HCT116 (cell line): ENCODE data around the gene TBCD. TPM values are rescaled to one million over a fixed set of nuclear protein-coding genes. Genes with fewer than 3 reads are reported as not detected.

Source experiments
- ATAC-seq: fragments of 200-7000 bp; cut with Tn5 transposase; 2 replicates; pipeline ENCODE4 v1.9.1; 2020; ENCODE audit warnings: mild to moderate bottlenecking, moderate library complexity
- BruUV-seq: library from RNA; stranded (reverse); fragments of 400-500 nt; replicated peaks from 2 replicates; lab custom pipeline; 2021; lab: Mats Ljungman, UMichigan
- CTCF ChIA-PET: fragments of 300-600 bp; sonication (Branson Sonifier 250); formaldehyde crosslinking; loops from one replicate; lab custom pipeline; 2021; ENCODE audit warnings: antibody characterized with exemption; lab: Charles Lee
- POLR2A ChIA-PET: fragments of 300-600, 350-600 bp; sonication (Branson Sonifier 250); formaldehyde crosslinking; loops from one replicate; lab custom pipeline; 2021; ENCODE audit warnings: antibody characterized with exemption; lab: Charles Lee
- RAD21 ChIA-PET, 2 experiments: fragments of 300-600 bp; sonication (Branson Sonifier 250); formaldehyde crosslinking; loops; one replicate each; lab custom pipeline; 2023; ENCODE audit warnings: low total read pairs in 2 of 2; ENCODE audit not compliant: uncharacterized antibody in 2 of 2, unreplicated experiment in 2 of 2, low non-redundant PET in 1 of 2; lab: Charles Lee
- DNase-seq: peaks from one replicate; pipeline ENCODE4 v3.0.0-alpha.2; 2010; ENCODE audit warnings: low read depth, low spot score
- H2AFZ ChIP-seq: fragments of 200-600 bp; shearing (Covaris generic), sonication (generic); 2 replicates; pipeline ENCODE4 v1.6.1; 2017; ENCODE audit warnings: low read depth, mixed run types, mixed read lengths, antibody characterized with exemption, low read length; ENCODE audit not compliant: poor library complexity, severe bottlenecking
- H3K27ac ChIP-seq: 2 replicates; pipeline ENCODE4 v1.5.1; 2012; ENCODE audit warnings: low read depth, low read length
- H3K27me3 ChIP-seq: fragments of 200-600 bp; sonication (generic); 2 replicates; pipeline ENCODE4 v1.6.1; 2016; ENCODE audit warnings: mixed run types, low read length, mixed read lengths; ENCODE audit not compliant: insufficient read depth
- H3K36me3 ChIP-seq, 2 experiments: fragments of 200-500 bp in 1 of 2; fragments of 200-600 bp in 1 of 2; sonication (Bioruptor generic) in 1 of 2; sonication (generic) in 1 of 2; 2 replicates each; pipeline versions ENCODE4 v1.5.1 to v1.6.1; 2014 to 2016; ENCODE audit warnings: low read length in 2 of 2, inconsistent platforms in 1 of 2, mixed read lengths in 1 of 2, mixed run types in 1 of 2; ENCODE audit not compliant: insufficient read depth in 2 of 2, control insufficient read depth in 1 of 2
- H3K4me1 ChIP-seq, 2 experiments: fragments of 200-600 bp in 1 of 2; sonication (generic) in 1 of 2; 2 replicates each; pipeline versions ENCODE4 v1.5.1 to v1.6.1; 2012 to 2017; ENCODE audit warnings: low read length in 2 of 2, inconsistent platforms in 1 of 2, mild to moderate bottlenecking in 1 of 2, mixed read lengths in 1 of 2, mixed run types in 1 of 2, moderate library complexity in 1 of 2; ENCODE audit not compliant: insufficient read depth in 2 of 2, control insufficient read depth in 1 of 2
- H3K4me2 ChIP-seq: fragments of 200-600 bp; sonication (generic); 2 replicates; pipeline ENCODE4 v1.6.1; 2017; ENCODE audit warnings: mixed run types, low read length, mixed read lengths
- H3K4me3 ChIP-seq, 2 experiments: fragments of 200-600 bp in 1 of 2; sonication (generic) in 1 of 2; replicated peaks in 1 of 2; 2 replicates each; pipeline ENCODE4 v1.5.1; 2011 to 2016; ENCODE audit warnings: low read length in 2 of 2, control low read depth in 1 of 2, low read depth in 1 of 2, mild to moderate bottlenecking in 1 of 2, mixed read lengths in 1 of 2, mixed run types in 1 of 2
- H3K79me2 ChIP-seq: fragments of 200-600 bp; sonication (generic); 2 replicates; pipeline ENCODE4 v1.6.1; 2017; ENCODE audit warnings: mild to moderate bottlenecking, mixed run types, low read length, moderate library complexity, mixed read lengths; ENCODE audit not compliant: insufficient read depth
- H3K9ac ChIP-seq: fragments of 200-600 bp; sonication (generic); 2 replicates; pipeline ENCODE4 v1.6.1; 2016; ENCODE audit warnings: low read length, mixed read lengths
- H3K9me2 ChIP-seq: fragments of 200-600 bp; sonication (generic), shearing (Covaris generic); 2 replicates; pipeline ENCODE4 v1.6.1; 2017; ENCODE audit warnings: mixed run types, mild to moderate bottlenecking, moderate library complexity; ENCODE audit not compliant: insufficient read depth
- H3K9me3 ChIP-seq, 2 experiments: fragments of 200-500 bp in 1 of 2; fragments of 200-600 bp in 1 of 2; sonication (Bioruptor generic) in 1 of 2; sonication (generic) in 1 of 2; 2 replicates each; pipeline ENCODE4 v1.6.1; 2014 to 2017; ENCODE audit warnings: low read length in 2 of 2, mixed read lengths in 2 of 2, inconsistent platforms in 1 of 2, low read depth in 1 of 2, mild to moderate bottlenecking in 1 of 2, mixed run types in 1 of 2, moderate library complexity in 1 of 2; ENCODE audit not compliant: control insufficient read depth in 1 of 2, insufficient read depth in 1 of 2
- H4K20me1 ChIP-seq: fragments of 200-600 bp; sonication (generic), shearing (Covaris generic); 2 replicates; pipeline ENCODE4 v1.6.1; 2017; ENCODE audit warnings: mixed run types, mild to moderate bottlenecking, moderate library complexity; ENCODE audit not compliant: insufficient read depth
- EGR1 ChIP-seq: IDR thresholded peaks from 2 replicates; pipeline ENCODE4 v1.6.1; 2012; ENCODE audit warnings: low read depth
- ELF1 ChIP-seq: IDR thresholded peaks from 2 replicates; pipeline ENCODE4 v1.6.1; 2012; ENCODE audit warnings: low read depth, borderline replicate concordance
- EZH2 ChIP-seq: fragments of 200-600 bp; sonication (generic); IDR thresholded peaks from 2 replicates; pipeline ENCODE4 v1.6.1; 2017; ENCODE audit warnings: antibody characterized with exemption, mixed run types
- JUND ChIP-seq: IDR thresholded peaks from 2 replicates; pipeline ENCODE4 v1.6.1; 2012
- POLR2A ChIP-seq: IDR thresholded peaks from 2 replicates; pipeline ENCODE4 v1.7.0; 2011; ENCODE audit warnings: borderline replicate concordance; ENCODE audit not compliant: insufficient read depth, insufficient read length; ENCODE audit errors: extremely low read depth
- ZNF274 ChIP-seq: fragments of 200-500 bp; sonication (Bioruptor generic); IDR thresholded peaks from 2 replicates; pipeline ENCODE4 v1.6.1; 2014; ENCODE audit warnings: mild to moderate bottlenecking, low read depth, low read length, inconsistent platforms
- intact Hi-C: fragments of 100-400 bp; cut with micrococcal nuclease; formaldehyde crosslinking; loops from 2 replicates; pipeline ENCODE4 v1.10.0; 2022
- total RNA-seq: library from RNA; stranded (reverse); gene quantifications from one replicate; pipeline ENCODE4 v1.2.1, GENCODE V29; 2021; ENCODE audit not compliant: unreplicated experiment
- TF ChIP-seq, protein P1 (sequence below): IDR thresholded peaks from 2 replicates; pipeline ENCODE4 v1.6.1; 2012
- TF ChIP-seq, protein P2 (sequence below), 3 experiments: fragments of 200-600 bp in 1 of 3; sonication (generic) in 1 of 3; IDR thresholded peaks in 2 of 3; conservative IDR thresholded peaks in 1 of 3; 2 replicates each; pipeline ENCODE4 v1.5.1; 2012 to 2017; ENCODE audit warnings: low read depth in 2 of 3, low read length in 2 of 3, antibody characterized with exemption in 1 of 3, borderline replicate concordance in 1 of 3, control low read depth in 1 of 3, mild to moderate bottlenecking in 1 of 3, mixed read lengths in 1 of 3, mixed run types in 1 of 3, moderate library complexity in 1 of 3; ENCODE audit not compliant: insufficient read depth in 1 of 3

The TBCD gene
- total RNA-seq, 1 experiment from 2014 or later, result 152 TPM

DNA sequence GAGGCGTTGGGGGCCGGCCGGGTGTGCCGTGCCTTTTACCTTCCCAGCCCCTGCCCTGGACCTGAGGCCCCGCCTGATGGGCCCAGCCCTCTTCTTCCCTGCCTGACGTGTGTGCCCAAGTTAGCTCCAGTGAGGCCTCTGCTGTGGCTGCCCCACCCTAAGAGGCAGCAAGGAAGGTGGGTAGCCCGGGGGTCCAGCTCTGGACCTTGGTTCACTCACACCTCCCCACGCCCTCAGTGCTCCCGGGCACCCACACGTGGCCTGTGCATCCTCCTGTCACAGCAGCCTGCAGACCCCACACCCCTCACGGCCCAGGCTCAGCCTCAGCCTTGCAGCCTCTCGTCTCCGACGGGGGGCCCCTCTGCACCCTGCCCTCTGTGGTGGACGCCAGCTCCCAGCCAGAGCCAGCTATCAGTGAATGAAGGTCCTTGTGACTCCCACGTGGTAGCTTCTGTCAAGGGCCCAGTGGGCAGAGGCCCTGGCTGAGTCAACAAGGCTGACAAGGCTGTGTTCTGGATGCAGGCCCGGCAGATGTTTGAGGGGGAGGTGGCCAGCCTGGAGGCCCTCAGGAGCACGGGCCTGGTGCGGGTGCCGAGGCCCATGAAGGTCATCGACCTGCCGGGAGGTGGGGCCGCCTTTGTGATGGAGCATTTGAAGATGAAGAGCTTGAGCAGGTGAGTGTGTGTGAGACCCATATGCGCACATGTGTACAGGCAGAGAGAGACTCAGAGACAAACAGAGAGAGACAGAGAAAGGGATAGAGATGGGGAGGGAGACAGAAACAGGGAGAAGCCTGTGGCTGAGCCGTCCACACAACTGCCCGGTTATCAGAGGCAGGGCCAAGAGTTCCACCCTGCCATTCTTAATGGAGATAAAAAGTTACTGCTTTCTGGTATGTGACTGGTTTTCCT is 13.6 kb upstream of the TBCD start:
- Histone ChIP-seq H3K4me3 (no peak overlapping the region), H3K27me3 (no peaks in the 10 kb centered on the region), H3K9me3 (peaks cover 23 to 25% of the 10 kb centered on the region in 2 experiments; a peak in 3 of 4 replicates), H3K36me3 (peaks cover under 1 to 10% of the 10 kb centered on the region in 2 experiments; a peak in 2 of 4 replicates), H2AFZ (no peak overlapping the region), H3K4me2 (no peak overlapping the region), H3K9me2 (no peaks in the 10 kb centered on the region), H3K27ac (no peak overlapping the region), H3K4me1 (peaks cover 0 to 7% of the 10 kb centered on the region in 2 experiments; a peak in 1 of 4 replicates), H3K9ac (no peak overlapping the region), H3K79me2 (no peaks in the 10 kb centered on the region), H4K20me1 (no peaks in the 10 kb centered on the region)
- POLR2A ChIA-PET, result no interaction called here
- no peak for ATAC-seq
- BruUV-seq, result no TSS peak
- CTCF ChIA-PET, result no interaction called here
- intact Hi-C loops, result no loop called here
- TF ChIP-seq EGR1 (no peak), POLR2A (no peak), EZH2 (no peak), ELF1 (no peak), JUND (no peak), ZNF274 (no peak)
- TF ChIP-seq, protein P1, sequence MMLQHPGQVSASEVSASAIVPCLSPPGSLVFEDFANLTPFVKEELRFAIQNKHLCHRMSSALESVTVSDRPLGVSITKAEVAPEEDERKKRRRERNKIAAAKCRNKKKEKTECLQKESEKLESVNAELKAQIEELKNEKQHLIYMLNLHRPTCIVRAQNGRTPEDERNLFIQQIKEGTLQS, result no peak
- TF ChIP-seq, protein P2, sequence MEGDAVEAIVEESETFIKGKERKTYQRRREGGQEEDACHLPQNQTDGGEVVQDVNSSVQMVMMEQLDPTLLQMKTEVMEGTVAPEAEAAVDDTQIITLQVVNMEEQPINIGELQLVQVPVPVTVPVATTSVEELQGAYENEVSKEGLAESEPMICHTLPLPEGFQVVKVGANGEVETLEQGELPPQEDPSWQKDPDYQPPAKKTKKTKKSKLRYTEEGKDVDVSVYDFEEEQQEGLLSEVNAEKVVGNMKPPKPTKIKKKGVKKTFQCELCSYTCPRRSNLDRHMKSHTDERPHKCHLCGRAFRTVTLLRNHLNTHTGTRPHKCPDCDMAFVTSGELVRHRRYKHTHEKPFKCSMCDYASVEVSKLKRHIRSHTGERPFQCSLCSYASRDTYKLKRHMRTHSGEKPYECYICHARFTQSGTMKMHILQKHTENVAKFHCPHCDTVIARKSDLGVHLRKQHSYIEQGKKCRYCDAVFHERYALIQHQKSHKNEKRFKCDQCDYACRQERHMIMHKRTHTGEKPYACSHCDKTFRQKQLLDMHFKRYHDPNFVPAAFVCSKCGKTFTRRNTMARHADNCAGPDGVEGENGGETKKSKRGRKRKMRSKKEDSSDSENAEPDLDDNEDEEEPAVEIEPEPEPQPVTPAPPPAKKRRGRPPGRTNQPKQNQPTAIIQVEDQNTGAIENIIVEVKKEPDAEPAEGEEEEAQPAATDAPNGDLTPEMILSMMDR (IDR thresholded peaks at IDR 0.05 in 2 of 3, conservative IDR thresholded peaks at IDR 0.05 in 1 of 3; ENCODE audit: borderline replicate concordance in 1 of 3, insufficient read depth in 1 of 3, low read depth in 2 of 3, low read length in 2 of 3), result no peak
- DNase-seq, result no peak
- RAD21 ChIA-PET, result no interaction called here
